ENCODE results near the gene PRKAB1. TPM values are rescaled to one million over a fixed set of nuclear protein-coding genes. Genes with fewer than 3 reads are reported as not detected.

PRKAB1 gene
- total RNA-seq, 2 donors from 2014 or later = 19.0 to 31.9 TPM

GRCh38 chr12:119683816-119684215 is 15.9 kb downstream of the PRKAB1 start:
- Histone ChIP-seq H3K27ac (no peak overlapping the region), H3K4me3 (no peak overlapping the region), H3K36me3 (peaks cover 24% of the 10 kb centered on the region), H3K9me3 (no peaks in the 10 kb centered on the region), H3K4me1 (ENCODE audit: control insufficient read depth in 1 of 2, low read depth in 2 of 2) (no peaks in the 10 kb centered on the region), H3K27me3 (replicated peaks; ENCODE audit: insufficient read depth) (no peaks in the 10 kb centered on the region)
- no peak for TF ChIP-seq CTCF (IDR thresholded peaks at IDR 0.05)
- no peak for DNase-seq (ENCODE audit: low spot score)
- no peak for ATAC-seq (ENCODE audit: insufficient number of reproducible peaks, low FRiP score, low read depth)

- no peaks in the 10 kb centered on the region for H3K9me3 ChIP-seq
- H3K27me3 ChIP-seq (replicated peaks; ENCODE audit: insufficient read depth) = no peaks in the 10 kb centered on the region
- no peak for ATAC-seq (ENCODE audit: insufficient number of reproducible peaks, low FRiP score, low read depth)
- no peaks in the 10 kb centered on the region for H3K4me1 ChIP-seq (ENCODE audit: control insufficient read depth in 1 of 2, low read depth in 2 of 2)
- no peak for TF ChIP-seq CTCF (IDR thresholded peaks at IDR 0.05)
- no peak overlapping the region for H3K27ac ChIP-seq
- H3K36me3 ChIP-seq = peaks cover 16% of the 10 kb centered on the region
- H3K4me3 ChIP-seq = no peak overlapping the region
- no peak for DNase-seq (ENCODE audit: low spot score)
Observed at GRCh38 chr12:119684711-119685369, 16.9 kb downstream of the PRKAB1 start.

GRCh38 chr12:119685375-119685774 is 17.4 kb downstream of the PRKAB1 start:
- no peaks in the 10 kb centered on the region for H3K4me1 ChIP-seq (ENCODE audit: control insufficient read depth in 1 of 2, low read depth in 2 of 2)
- H3K27me3 ChIP-seq (replicated peaks; ENCODE audit: insufficient read depth) = no peaks in the 10 kb centered on the region
- H3K9me3 ChIP-seq = no peaks in the 10 kb centered on the region
- DNase-seq (ENCODE audit: low spot score) (no peak), ATAC-seq (ENCODE audit: insufficient number of reproducible peaks, low FRiP score, low read depth) (no peak)
- peaks cover 11% of the 10 kb centered on the region for H3K36me3 ChIP-seq
- no peak overlapping the region for H3K27ac ChIP-seq
- TF ChIP-seq CTCF (IDR thresholded peaks at IDR 0.05) = no peak
- no peak overlapping the region for H3K4me3 ChIP-seq

GRCh38 chr12:119686355-119686754 is 18.4 kb downstream of the PRKAB1 start:
- H3K4me1 ChIP-seq (ENCODE audit: control insufficient read depth in 1 of 2, low read depth in 2 of 2) = no peaks in the 10 kb centered on the region
- DNase-seq (ENCODE audit: low spot score) (no peak), ATAC-seq (ENCODE audit: insufficient number of reproducible peaks, low FRiP score, low read depth) (no peak)
- H3K9me3 ChIP-seq = no peaks in the 10 kb centered on the region
- H3K4me3 ChIP-seq = no peak overlapping the region
- H3K27me3 ChIP-seq (replicated peaks; ENCODE audit: insufficient read depth) = no peaks in the 10 kb centered on the region
- no peak overlapping the region for H3K27ac ChIP-seq
- peaks cover under 1% of the 10 kb centered on the region for H3K36me3 ChIP-seq
- TF ChIP-seq CTCF (IDR thresholded peaks at IDR 0.05) = no peak

- no peak for ATAC-seq (ENCODE audit: insufficient number of reproducible peaks, low FRiP score, low read depth)
- no peaks in the 10 kb centered on the region for H3K4me1 ChIP-seq (ENCODE audit: control insufficient read depth in 1 of 2, low read depth in 2 of 2)
- no peaks in the 10 kb centered on the region for H3K27me3 ChIP-seq (replicated peaks; ENCODE audit: insufficient read depth)
- no peak overlapping the region for H3K27ac ChIP-seq
- no peak for DNase-seq (ENCODE audit: low spot score)
- no peak for TF ChIP-seq CTCF (IDR thresholded peaks at IDR 0.05)
- H3K36me3 ChIP-seq = no peaks in the 10 kb centered on the region
- H3K9me3 ChIP-seq = no peaks in the 10 kb centered on the region
- H3K4me3 ChIP-seq = no peak overlapping the region
Observed at GRCh38 chr12:119686776-119687175, 18.8 kb downstream of the PRKAB1 start.

Data from thoracic aorta (tissue), 2 donors.